NB4 (cell line): Measurements from ENCODE around the gene SYT6.

Experiments used
- DNase-seq: peaks from one replicate; pipeline ENCODE4 v3.0.0; 2010; ENCODE audit warnings: low read depth
- H3K4me3 ChIP-seq: one replicate; pipeline ENCODE4 v1.5.1; 2011; ENCODE audit warnings: mild to moderate bottlenecking, low read depth, low read length, moderate library complexity
- CTCF ChIP-seq: IDR thresholded peaks from one replicate; pipeline ENCODE4 v1.5.1; 2012; ENCODE audit warnings: low read depth, low read length
- MAX ChIP-seq: IDR thresholded peaks from 2 replicates; pipeline ENCODE4 v1.6.1; 2011; ENCODE audit warnings: low read depth, low read length
- MYC ChIP-seq: IDR thresholded peaks from 2 replicates; pipeline ENCODE4 v1.6.1; 2011; ENCODE audit warnings: low read depth, low read length
- POLR2A ChIP-seq: IDR thresholded peaks from 2 replicates; pipeline ENCODE4 v1.6.1; 2011; ENCODE audit warnings: mild to moderate bottlenecking; ENCODE audit not compliant: insufficient read length; ENCODE audit errors: extremely low read depth

The SYT6 gene

DNA sequence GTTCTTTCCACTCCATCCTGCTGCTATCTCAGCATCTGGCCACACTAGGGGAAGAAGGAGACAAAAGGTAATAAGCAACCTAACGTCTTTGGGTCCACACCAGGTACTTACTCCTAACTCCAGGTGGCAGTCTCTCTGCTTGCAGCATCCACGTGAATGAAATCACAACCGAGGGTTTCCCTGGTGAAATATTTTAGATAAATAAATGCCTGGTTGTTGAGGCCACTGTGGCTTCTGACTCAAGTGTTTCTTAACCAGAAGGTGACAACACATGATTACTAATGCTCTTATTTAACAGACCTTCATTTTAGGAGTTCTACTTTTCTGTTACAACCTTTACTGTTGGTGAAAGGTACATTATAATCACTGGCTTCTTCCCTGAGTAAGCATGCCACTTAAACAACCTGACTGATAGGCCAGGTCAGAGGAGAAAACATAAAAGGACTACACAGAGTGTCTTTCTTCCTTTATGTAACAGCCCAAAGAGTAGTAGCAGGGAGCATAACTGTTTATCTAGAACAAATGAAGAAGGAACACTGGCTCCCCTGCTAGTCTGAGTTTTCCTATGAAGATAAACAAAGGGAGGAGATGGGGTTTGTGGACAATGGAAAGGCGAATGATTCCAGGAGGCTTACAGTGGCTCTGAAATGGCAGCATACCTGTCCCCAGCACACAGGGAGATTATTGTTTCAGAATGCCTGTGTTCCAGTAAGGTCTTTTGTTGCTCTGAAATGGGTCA is 59.9 kb downstream of the SYT6 start:
- peak; percentile 44 for DNase-seq
- TF ChIP-seq MAX (no peak), CTCF (no peak), POLR2A (no peak), MYC (no peak)
- no peak overlapping the region for H3K4me3 ChIP-seq

DNA sequence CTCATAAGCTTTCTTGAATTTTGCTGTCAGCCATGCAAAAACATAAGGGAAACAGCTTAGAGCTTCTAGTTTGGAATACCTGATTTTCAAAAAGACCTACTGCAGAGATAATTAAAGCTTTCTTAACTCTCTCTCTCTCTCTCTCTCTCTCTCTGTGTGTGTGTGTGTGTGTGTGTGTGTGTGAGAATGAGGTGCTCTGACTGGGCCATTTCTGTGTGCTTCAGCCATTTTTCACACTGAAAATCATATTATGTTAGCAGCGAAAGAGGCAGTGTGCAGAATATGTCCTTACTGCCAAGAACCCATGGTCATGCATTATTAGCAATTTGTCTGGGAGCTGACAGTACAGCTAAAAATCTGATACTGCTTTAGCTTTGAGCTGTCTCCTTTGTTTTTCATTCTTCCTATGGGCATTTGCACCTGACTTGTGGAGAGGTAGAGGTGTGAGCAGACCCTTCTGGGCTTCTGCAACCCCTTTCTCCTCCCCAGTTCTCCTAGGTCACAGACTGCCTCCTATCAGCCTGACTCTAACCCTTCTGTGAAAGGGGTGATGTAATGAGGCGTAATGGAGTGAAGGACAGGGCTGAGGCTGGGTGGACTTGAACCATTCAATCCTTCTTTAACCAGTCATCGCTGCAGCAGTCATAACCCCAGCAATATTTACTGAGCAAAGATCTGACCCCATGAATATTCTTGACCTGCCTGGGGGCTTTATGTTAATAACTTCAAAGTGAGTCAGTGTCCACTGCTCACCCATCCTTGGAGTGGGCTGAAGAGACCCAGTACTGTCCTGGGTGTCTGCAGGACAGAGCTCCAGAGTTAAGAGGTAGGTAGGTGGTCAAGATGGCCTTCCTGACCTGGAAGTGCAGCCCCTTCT is 61.2 kb downstream of the SYT6 start:
- no peak for TF ChIP-seq POLR2A
- no peak for TF ChIP-seq MAX
- TF ChIP-seq MYC, result no peak
- no peak for TF ChIP-seq CTCF
- DNase-seq, result no peak
- H3K4me3 ChIP-seq, result no peak overlapping the region

DNA sequence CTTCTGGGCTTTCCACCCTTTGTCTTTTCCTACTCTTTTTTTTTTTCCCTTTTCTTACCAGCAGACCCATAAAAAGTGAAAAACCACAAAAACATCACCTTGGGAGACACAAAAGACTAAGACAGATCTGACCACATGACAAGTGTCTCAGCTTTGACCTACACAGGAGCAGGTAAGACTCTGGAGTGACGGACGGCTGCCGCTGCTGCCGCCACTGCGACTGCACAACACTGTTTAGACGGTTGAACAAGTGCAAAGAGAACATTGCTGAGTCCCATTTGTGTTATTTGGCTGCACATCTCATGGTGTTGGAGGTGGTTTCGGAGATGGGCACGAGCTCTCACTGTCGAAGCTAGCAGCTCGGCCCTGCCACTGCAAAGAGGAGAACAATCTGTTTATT is 62.0 kb downstream of the SYT6 start:
- no peak overlapping the region for H3K4me3 ChIP-seq
- DNase-seq, result no peak
- no peak for TF ChIP-seq CTCF
- TF ChIP-seq POLR2A, result no peak
- no peak for TF ChIP-seq MAX
- TF ChIP-seq MYC, result no peak

GRCh38 chr1:114090738-114091505 is 62.7 kb downstream of the SYT6 start:
- TF ChIP-seq CTCF (no peak), MAX (no peak), POLR2A (no peak)
- no peak overlapping the region for H3K4me3 ChIP-seq
- DNase-seq, result no peak

GRCh38 chr1:114089502-114090138 is 64.0 kb downstream of the SYT6 start:
- no peak for TF ChIP-seq CTCF
- no peak for TF ChIP-seq MYC
- TF ChIP-seq MAX, result no peak
- no peak for TF ChIP-seq POLR2A
- DNase-seq, result no peak
- no peak overlapping the region for H3K4me3 ChIP-seq
